SK-N-SH (cell line): ENCODE results near the gene CDC42SE2. TPM values are rescaled to one million over a fixed set of nuclear protein-coding genes. Genes with fewer than 3 reads are reported as not detected.

Source experiments
- CTCF ChIA-PET: fragments of 300-600, 350-600 bp; formaldehyde crosslinking; extraction: SDS; loops from one replicate; lab custom pipeline; 2021; lab: Yijun Ruan, JAX
- POLR2A ChIA-PET: fragments of 350-600 bp; sonication (Branson Sonifier 250); formaldehyde crosslinking; extraction: SDS; loops from one replicate; lab custom pipeline; 2020; ENCODE audit warnings: antibody characterized with exemption, inconsistent platforms; lab: Yijun Ruan, JAX
- DNase-seq: peaks from one replicate; pipeline ENCODE4 v3.0.0; 2012
- H2AFZ ChIP-seq: fragments of 200-600 bp; sonication (generic); 2 replicates; pipeline ENCODE4 v1.8.1; 2016; ENCODE audit warnings: antibody characterized with exemption, mild to moderate bottlenecking, low read depth
- H3F3A ChIP-seq: fragments of 200-600 bp; sonication (generic); replicated peaks from 2 replicates; pipeline ENCODE3; 2016; ENCODE audit warnings: antibody characterized with exemption, mild to moderate bottlenecking; ENCODE audit not compliant: insufficient read depth
- H3K27ac ChIP-seq, 2 experiments: fragments of 200-500 bp in 1 of 2; fragments of 200-600 bp in 1 of 2; sonication (Bioruptor generic) in 1 of 2; sonication (generic), shearing (Covaris generic) in 1 of 2; 2 replicates each; pipeline versions ENCODE4 v1.5.1 to v1.6.1; 2014 to 2016; ENCODE audit warnings: low read depth in 2 of 2, inconsistent platforms in 1 of 2, low read length in 1 of 2, mild to moderate bottlenecking in 1 of 2, mixed read lengths in 1 of 2
- H3K27me3 ChIP-seq: fragments of 200-600 bp; sonication (generic), shearing (Covaris generic); 2 replicates; pipeline ENCODE4 v1.6.1; 2016; ENCODE audit warnings: mixed run types; ENCODE audit not compliant: insufficient read depth
- H3K36me3 ChIP-seq, 2 experiments: fragments of 200-500 bp in 1 of 2; fragments of 200-600 bp in 1 of 2; sonication (Bioruptor generic) in 1 of 2; sonication (generic) in 1 of 2; replicated peaks in 1 of 2; 2 replicates each; pipeline versions ENCODE3 to v1.5.1; 2014 to 2016; ENCODE audit warnings: low read length in 1 of 2, mild to moderate bottlenecking in 1 of 2; ENCODE audit not compliant: insufficient read depth in 2 of 2, control insufficient read depth in 1 of 2
- H3K4me1 ChIP-seq, 2 experiments: fragments of 200-500 bp in 1 of 2; fragments of 200-600 bp in 1 of 2; sonication (Bioruptor generic) in 1 of 2; sonication (generic), shearing (Covaris generic) in 1 of 2; 2 replicates each; pipeline versions ENCODE4 v1.5.1 to v1.6.1; 2014 to 2016; ENCODE audit warnings: low read depth in 1 of 2, low read length in 1 of 2, mixed run types in 1 of 2; ENCODE audit not compliant: insufficient read depth in 2 of 2, control insufficient read depth in 1 of 2
- H3K4me2 ChIP-seq: fragments of 200-600 bp; sonication (generic), shearing (Covaris generic); 2 replicates; pipeline ENCODE4 v1.6.1; 2017; ENCODE audit warnings: mixed run types
- H3K4me3 ChIP-seq, 2 experiments: fragments of 200-500 bp in 1 of 2; fragments of 200-600 bp in 1 of 2; sonication (Bioruptor generic) in 1 of 2; sonication (generic), shearing (Covaris generic) in 1 of 2; 2 replicates each; pipeline versions ENCODE4 v1.5.1 to v1.8.1; 2014 to 2016; ENCODE audit warnings: low read depth in 2 of 2, inconsistent platforms in 1 of 2, low read length in 1 of 2, mild to moderate bottlenecking in 1 of 2, mixed read lengths in 1 of 2, moderate library complexity in 1 of 2
- H3K79me2 ChIP-seq: fragments of 200-600 bp; sonication (generic); 2 replicates; pipeline ENCODE4 v1.8.1; 2017; ENCODE audit warnings: mild to moderate bottlenecking; ENCODE audit not compliant: insufficient read depth
- H3K9ac ChIP-seq: fragments of 200-600 bp; sonication (generic); 2 replicates; pipeline ENCODE4 v1.6.1; 2017; ENCODE audit warnings: mixed run types
- H3K9me2 ChIP-seq: fragments of 200-600 bp; sonication (generic); 2 replicates; pipeline ENCODE4 v1.6.1; 2017; ENCODE audit warnings: mixed run types
- H3K9me3 ChIP-seq: fragments of 200-600 bp; sonication (generic); 2 replicates; pipeline ENCODE4 v1.6.1; 2017; ENCODE audit warnings: mixed run types, mild to moderate bottlenecking, moderate library complexity
- H4K20me1 ChIP-seq: fragments of 200-600 bp; sonication (generic); 2 replicates; pipeline ENCODE4 v1.6.1; 2017; ENCODE audit warnings: mild to moderate bottlenecking, mixed run types; ENCODE audit not compliant: insufficient read depth
- CHD2 ChIP-seq: fragments of 150-350 bp; IDR thresholded peaks from 2 replicates; pipeline ENCODE4 v1.6.1; 2018; ENCODE audit warnings: low read length; ENCODE audit not compliant: partially characterized antibody
- EZH2phosphoT487 ChIP-seq: fragments of 200-600 bp; sonication (generic); IDR thresholded peaks from 2 replicates; pipeline ENCODE4 v1.6.1; 2017; ENCODE audit warnings: low read depth, mixed run types, mild to moderate bottlenecking, antibody characterized with exemption, moderate library complexity, borderline replicate concordance
- FOSL2 ChIP-seq: IDR thresholded peaks from 2 replicates; pipeline ENCODE4 v1.4.0; 2012; ENCODE audit warnings: low read depth, mild to moderate bottlenecking, moderate library complexity, borderline replicate concordance
- FOXJ3 ChIP-seq: sonication (generic); formaldehyde crosslinking; IDR thresholded peaks from 2 replicates; pipeline ENCODE4 v1.5.1; 2020; ENCODE audit warnings: mild to moderate bottlenecking, missing genetic modification reagents
- FOXM1 ChIP-seq: IDR thresholded peaks from 2 replicates; pipeline ENCODE4 v1.4.0; 2012; ENCODE audit warnings: low read depth, mild to moderate bottlenecking
- GATA2 ChIP-seq: sonication (generic); formaldehyde crosslinking; IDR thresholded peaks from 2 replicates; pipeline ENCODE4 v1.5.0; 2020; ENCODE audit warnings: mild to moderate bottlenecking, missing genetic modification reagents
- NRF1 ChIP-seq: IDR thresholded peaks from 2 replicates; pipeline ENCODE4 v1.6.1; 2012; ENCODE audit warnings: low read depth, mild to moderate bottlenecking, low read length
- POLR2AphosphoS5 ChIP-seq: IDR thresholded peaks from 2 replicates; pipeline ENCODE4 v1.6.1; 2012; ENCODE audit warnings: low read depth, low read length
- RCOR1 ChIP-seq: fragments of 150-350 bp; IDR thresholded peaks from 2 replicates; pipeline ENCODE4 v1.6.1; 2017; ENCODE audit warnings: antibody characterized with exemption, low read length
- RFX5 ChIP-seq: IDR thresholded peaks from 2 replicates; pipeline ENCODE4 v1.6.1; 2012; ENCODE audit warnings: mild to moderate bottlenecking, improper control_type of control experiment, low read length
- SIN3A ChIP-seq: IDR thresholded peaks from 2 replicates; pipeline ENCODE4 v1.6.1; 2012; ENCODE audit warnings: low read depth, mild to moderate bottlenecking, low read length, moderate library complexity, borderline replicate concordance
- SMC3 ChIP-seq: IDR thresholded peaks from 2 replicates; pipeline ENCODE4 v1.6.1; 2012; ENCODE audit warnings: low read depth, low read length, improper control_type of control experiment
- TAF1 ChIP-seq: IDR thresholded peaks from 2 replicates; pipeline ENCODE4 v1.6.1; 2012; ENCODE audit warnings: low read depth, mild to moderate bottlenecking, low read length, moderate library complexity, borderline replicate concordance
- TCF12 ChIP-seq: IDR thresholded peaks from 2 replicates; pipeline ENCODE4 v1.4.0; 2012
- USF1 ChIP-seq: IDR thresholded peaks from 2 replicates; pipeline ENCODE4 v1.4.0; 2012; ENCODE audit warnings: low read depth, borderline replicate concordance
- YY1 ChIP-seq: IDR thresholded peaks from 2 replicates; pipeline ENCODE4 v1.4.0; 2012; ENCODE audit warnings: low read depth, mild to moderate bottlenecking
- WGBS: methylation state at CpG from one replicate; pipeline ENCODE4 v1.1.6; 2017; ENCODE audit warnings: low lambda C conversion rate; 5-methylcytosine and 5-hydroxymethylcytosine counted together
- polyA plus RNA-seq, 3 experiments: library from polyadenylated mRNA; depleted of rRNA; stranded (reverse); fragments of >200 nt; gene quantifications; 2 replicates each; pipeline ENCODE4 v1.2.3, GENCODE V29; 2012
- TF ChIP-seq, protein P1 (sequence below): fragments of 200-600 bp; sonication (generic); IDR thresholded peaks from 2 replicates; pipeline ENCODE4 v1.6.1; 2017; ENCODE audit warnings: antibody characterized with exemption, mild to moderate bottlenecking, moderate library complexity
- TF ChIP-seq, protein P2 (sequence below): fragments of 150-350 bp; IDR thresholded peaks from 2 replicates; pipeline ENCODE4 v1.6.1; 2016; ENCODE audit warnings: mild to moderate bottlenecking, low read depth, low read length
- TF ChIP-seq, protein P3 (sequence below): IDR thresholded peaks from 2 replicates; pipeline ENCODE4 v1.6.1; 2012; ENCODE audit warnings: mild to moderate bottlenecking, low read depth, low read length, moderate library complexity

The CDC42SE2 gene
- polyA plus RNA-seq, 1 of the 3 experiments (the other 2 are of a cell fraction) = 8.6 TPM

- H3F3A ChIP-seq = no peaks in the 10 kb centered on the region
- H3K27ac ChIP-seq = no peak overlapping the region
- WGBS = 45% methylated on average over 2 of the region's 2 CpGs
- peaks cover 50 to 52% of the 10 kb centered on the region in 2 experiments for H3K36me3 ChIP-seq
- H3K4me1 ChIP-seq = peaks cover 0 to 2% of the 10 kb centered on the region in 2 experiments; a peak in 1 of 4 replicates
- ChIA-PET POLR2A (no interaction called here), CTCF (interaction anchor here (2.1 to 3.6 kb wide), 2 partner anchors 13 to 572 kb away, joined by 7 to 17 read pairs; no protein-coding TSS in a partner anchor)
- H3K9ac ChIP-seq = no peak overlapping the region
- H3K27me3 ChIP-seq = no peaks in the 10 kb centered on the region
- DNase-seq = no peak
- no peaks in the 10 kb centered on the region for H3K9me2 ChIP-seq
- H3K9me3 ChIP-seq = no peaks in the 10 kb centered on the region
- no peak overlapping the region for H3K4me2 ChIP-seq
- H3K4me3 ChIP-seq = no peak overlapping the region
- H2AFZ ChIP-seq = no peak overlapping the region
- H4K20me1 ChIP-seq = no peaks in the 10 kb centered on the region
- TF ChIP-seq, protein P1, sequence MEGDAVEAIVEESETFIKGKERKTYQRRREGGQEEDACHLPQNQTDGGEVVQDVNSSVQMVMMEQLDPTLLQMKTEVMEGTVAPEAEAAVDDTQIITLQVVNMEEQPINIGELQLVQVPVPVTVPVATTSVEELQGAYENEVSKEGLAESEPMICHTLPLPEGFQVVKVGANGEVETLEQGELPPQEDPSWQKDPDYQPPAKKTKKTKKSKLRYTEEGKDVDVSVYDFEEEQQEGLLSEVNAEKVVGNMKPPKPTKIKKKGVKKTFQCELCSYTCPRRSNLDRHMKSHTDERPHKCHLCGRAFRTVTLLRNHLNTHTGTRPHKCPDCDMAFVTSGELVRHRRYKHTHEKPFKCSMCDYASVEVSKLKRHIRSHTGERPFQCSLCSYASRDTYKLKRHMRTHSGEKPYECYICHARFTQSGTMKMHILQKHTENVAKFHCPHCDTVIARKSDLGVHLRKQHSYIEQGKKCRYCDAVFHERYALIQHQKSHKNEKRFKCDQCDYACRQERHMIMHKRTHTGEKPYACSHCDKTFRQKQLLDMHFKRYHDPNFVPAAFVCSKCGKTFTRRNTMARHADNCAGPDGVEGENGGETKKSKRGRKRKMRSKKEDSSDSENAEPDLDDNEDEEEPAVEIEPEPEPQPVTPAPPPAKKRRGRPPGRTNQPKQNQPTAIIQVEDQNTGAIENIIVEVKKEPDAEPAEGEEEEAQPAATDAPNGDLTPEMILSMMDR = no peak
- TF ChIP-seq FOSL2 (no peak), SMC3 (no peak), NRF1 (no peak), TCF12 (no peak), YY1 (no peak), GATA2 (CRISPR knock-in tag) (no peak), CHD2 (no peak), RCOR1 (no peak), SIN3A (no peak), EZH2phosphoT487 (no peak), FOXM1 (no peak), POLR2AphosphoS5 (no peak), TAF1 (no peak), RFX5 (no peak), USF1 (no peak), FOXJ3 (no peak)
- TF ChIP-seq, protein P2, sequence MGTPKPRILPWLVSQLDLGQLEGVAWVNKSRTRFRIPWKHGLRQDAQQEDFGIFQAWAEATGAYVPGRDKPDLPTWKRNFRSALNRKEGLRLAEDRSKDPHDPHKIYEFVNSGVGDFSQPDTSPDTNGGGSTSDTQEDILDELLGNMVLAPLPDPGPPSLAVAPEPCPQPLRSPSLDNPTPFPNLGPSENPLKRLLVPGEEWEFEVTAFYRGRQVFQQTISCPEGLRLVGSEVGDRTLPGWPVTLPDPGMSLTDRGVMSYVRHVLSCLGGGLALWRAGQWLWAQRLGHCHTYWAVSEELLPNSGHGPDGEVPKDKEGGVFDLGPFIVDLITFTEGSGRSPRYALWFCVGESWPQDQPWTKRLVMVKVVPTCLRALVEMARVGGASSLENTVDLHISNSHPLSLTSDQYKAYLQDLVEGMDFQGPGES = no peak
- TF ChIP-seq, protein P3, sequence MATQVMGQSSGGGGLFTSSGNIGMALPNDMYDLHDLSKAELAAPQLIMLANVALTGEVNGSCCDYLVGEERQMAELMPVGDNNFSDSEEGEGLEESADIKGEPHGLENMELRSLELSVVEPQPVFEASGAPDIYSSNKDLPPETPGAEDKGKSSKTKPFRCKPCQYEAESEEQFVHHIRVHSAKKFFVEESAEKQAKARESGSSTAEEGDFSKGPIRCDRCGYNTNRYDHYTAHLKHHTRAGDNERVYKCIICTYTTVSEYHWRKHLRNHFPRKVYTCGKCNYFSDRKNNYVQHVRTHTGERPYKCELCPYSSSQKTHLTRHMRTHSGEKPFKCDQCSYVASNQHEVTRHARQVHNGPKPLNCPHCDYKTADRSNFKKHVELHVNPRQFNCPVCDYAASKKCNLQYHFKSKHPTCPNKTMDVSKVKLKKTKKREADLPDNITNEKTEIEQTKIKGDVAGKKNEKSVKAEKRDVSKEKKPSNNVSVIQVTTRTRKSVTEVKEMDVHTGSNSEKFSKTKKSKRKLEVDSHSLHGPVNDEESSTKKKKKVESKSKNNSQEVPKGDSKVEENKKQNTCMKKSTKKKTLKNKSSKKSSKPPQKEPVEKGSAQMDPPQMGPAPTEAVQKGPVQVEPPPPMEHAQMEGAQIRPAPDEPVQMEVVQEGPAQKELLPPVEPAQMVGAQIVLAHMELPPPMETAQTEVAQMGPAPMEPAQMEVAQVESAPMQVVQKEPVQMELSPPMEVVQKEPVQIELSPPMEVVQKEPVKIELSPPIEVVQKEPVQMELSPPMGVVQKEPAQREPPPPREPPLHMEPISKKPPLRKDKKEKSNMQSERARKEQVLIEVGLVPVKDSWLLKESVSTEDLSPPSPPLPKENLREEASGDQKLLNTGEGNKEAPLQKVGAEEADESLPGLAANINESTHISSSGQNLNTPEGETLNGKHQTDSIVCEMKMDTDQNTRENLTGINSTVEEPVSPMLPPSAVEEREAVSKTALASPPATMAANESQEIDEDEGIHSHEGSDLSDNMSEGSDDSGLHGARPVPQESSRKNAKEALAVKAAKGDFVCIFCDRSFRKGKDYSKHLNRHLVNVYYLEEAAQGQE = no peak
- TF ChIP-seq, all 33 proteins: peak for 0
- no peaks in the 10 kb centered on the region for H3K79me2 ChIP-seq
Observed at GRCh38 chr5:131436081-131436480, 172.2 kb downstream of the CDC42SE2 start.
